Astrocyte (in vitro differentiated cells and primary cell): ENCODE data around the gene PTPRN2.

ENCODE experiments used
- EZH2 ChIP-seq: IDR thresholded peaks from 2 replicates; pipeline ENCODE4 v1.6.1; 2012; ENCODE audit warnings: mild to moderate bottlenecking, low read length, inconsistent platforms; ENCODE audit not compliant: insufficient read depth
- TF ChIP-seq, protein P1 (sequence below): IDR thresholded peaks from 2 replicates; pipeline ENCODE4 v1.5.1; 2011; ENCODE audit warnings: low read depth, mild to moderate bottlenecking, inconsistent platforms, low read length, moderate library complexity; ENCODE audit not compliant: insufficient read depth

DNA sequence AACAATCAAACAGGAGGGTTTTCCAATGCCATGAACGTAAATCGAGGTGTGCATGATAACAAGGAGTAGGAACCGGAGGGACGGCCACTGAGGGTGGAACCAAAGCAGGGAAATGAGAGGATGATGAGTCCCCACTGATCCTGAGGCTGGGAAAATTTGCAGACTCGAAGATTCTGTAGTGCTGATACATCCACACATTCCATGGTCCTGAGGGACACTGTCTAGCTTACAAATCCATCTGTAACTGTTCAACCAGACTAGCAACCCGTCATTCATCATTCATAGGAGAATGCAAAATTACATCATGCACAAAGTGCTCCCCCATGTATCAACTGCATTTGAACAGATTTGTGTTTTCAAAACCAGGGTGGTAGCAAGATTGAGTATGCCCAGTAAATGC lies 189.7 kb downstream of the PTPRN2 start:
- TF ChIP-seq, protein P1, sequence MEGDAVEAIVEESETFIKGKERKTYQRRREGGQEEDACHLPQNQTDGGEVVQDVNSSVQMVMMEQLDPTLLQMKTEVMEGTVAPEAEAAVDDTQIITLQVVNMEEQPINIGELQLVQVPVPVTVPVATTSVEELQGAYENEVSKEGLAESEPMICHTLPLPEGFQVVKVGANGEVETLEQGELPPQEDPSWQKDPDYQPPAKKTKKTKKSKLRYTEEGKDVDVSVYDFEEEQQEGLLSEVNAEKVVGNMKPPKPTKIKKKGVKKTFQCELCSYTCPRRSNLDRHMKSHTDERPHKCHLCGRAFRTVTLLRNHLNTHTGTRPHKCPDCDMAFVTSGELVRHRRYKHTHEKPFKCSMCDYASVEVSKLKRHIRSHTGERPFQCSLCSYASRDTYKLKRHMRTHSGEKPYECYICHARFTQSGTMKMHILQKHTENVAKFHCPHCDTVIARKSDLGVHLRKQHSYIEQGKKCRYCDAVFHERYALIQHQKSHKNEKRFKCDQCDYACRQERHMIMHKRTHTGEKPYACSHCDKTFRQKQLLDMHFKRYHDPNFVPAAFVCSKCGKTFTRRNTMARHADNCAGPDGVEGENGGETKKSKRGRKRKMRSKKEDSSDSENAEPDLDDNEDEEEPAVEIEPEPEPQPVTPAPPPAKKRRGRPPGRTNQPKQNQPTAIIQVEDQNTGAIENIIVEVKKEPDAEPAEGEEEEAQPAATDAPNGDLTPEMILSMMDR, result no peak
- TF ChIP-seq EZH2, result no peak
